HEK293 (cell line): Measurements from ENCODE around the gene ZBED5.

Source experiments
- MEIS1 ChIP-seq: sonication (generic); formaldehyde crosslinking; IDR thresholded peaks from 2 replicates; pipeline ENCODE4 v1.8.1; 2022; ENCODE audit warnings: missing genetic modification reagents, mild to moderate bottlenecking, borderline replicate concordance
- ZNF324 ChIP-seq: fragments of 450-650 bp; formaldehyde crosslinking; IDR thresholded peaks from 2 replicates; pipeline ENCODE4 v1.5.1; 2016; ENCODE audit warnings: missing biosample characterization, missing genetic modification characterization
- TF ChIP-seq, protein P1 (sequence below): fragments of 450-650 bp; formaldehyde crosslinking; IDR thresholded peaks from 2 replicates; pipeline ENCODE4 v1.5.1; 2016; ENCODE audit warnings: missing biosample characterization, missing genetic modification characterization
- TF ChIP-seq, protein P2 (sequence below): fragments of 450-650 bp; formaldehyde crosslinking; IDR thresholded peaks from 2 replicates; pipeline ENCODE4 v1.5.1; 2016; ENCODE audit warnings: missing biosample characterization, missing genetic modification characterization, low read depth
- TF ChIP-seq, protein P3 (sequence below): sonication (generic); formaldehyde crosslinking; IDR thresholded peaks from 2 replicates; pipeline ENCODE4 v1.8.1; 2022; ENCODE audit warnings: mild to moderate bottlenecking, moderate library complexity, missing genetic modification reagents
- TF ChIP-seq, protein P4 (sequence below): fragments of 450-650 bp; formaldehyde crosslinking; IDR thresholded peaks from 2 replicates; pipeline ENCODE4 v1.5.1; 2016; ENCODE audit warnings: missing biosample characterization, missing genetic modification characterization

DNA sequence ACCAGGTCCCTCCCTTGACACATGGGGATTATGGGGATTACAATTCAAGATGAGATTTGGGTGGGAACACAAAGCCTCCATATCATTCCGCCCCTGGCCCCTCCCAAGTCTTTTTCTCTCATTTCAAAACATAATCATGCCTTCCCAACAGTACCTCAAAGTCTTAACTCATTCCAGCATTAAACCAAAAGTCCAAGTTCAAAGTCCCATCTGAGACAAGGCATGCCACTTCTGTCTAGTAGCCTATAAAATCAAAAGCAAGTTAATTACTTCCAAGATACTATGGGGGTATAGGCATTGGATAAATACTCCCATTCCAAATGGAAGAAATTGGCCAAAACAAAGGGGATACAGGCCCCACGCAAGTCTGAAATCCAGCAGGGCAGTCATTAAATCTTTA, 29.5 kb downstream of the ZBED5 start:
- TF ChIP-seq, protein P1, sequence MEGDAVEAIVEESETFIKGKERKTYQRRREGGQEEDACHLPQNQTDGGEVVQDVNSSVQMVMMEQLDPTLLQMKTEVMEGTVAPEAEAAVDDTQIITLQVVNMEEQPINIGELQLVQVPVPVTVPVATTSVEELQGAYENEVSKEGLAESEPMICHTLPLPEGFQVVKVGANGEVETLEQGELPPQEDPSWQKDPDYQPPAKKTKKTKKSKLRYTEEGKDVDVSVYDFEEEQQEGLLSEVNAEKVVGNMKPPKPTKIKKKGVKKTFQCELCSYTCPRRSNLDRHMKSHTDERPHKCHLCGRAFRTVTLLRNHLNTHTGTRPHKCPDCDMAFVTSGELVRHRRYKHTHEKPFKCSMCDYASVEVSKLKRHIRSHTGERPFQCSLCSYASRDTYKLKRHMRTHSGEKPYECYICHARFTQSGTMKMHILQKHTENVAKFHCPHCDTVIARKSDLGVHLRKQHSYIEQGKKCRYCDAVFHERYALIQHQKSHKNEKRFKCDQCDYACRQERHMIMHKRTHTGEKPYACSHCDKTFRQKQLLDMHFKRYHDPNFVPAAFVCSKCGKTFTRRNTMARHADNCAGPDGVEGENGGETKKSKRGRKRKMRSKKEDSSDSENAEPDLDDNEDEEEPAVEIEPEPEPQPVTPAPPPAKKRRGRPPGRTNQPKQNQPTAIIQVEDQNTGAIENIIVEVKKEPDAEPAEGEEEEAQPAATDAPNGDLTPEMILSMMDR (tag by site-specific recombination), result no peak
- TF ChIP-seq MEIS1 (CRISPR knock-in tag) (no peak), ZNF324 (tag by site-specific recombination) (no peak)
- TF ChIP-seq, protein P2, sequence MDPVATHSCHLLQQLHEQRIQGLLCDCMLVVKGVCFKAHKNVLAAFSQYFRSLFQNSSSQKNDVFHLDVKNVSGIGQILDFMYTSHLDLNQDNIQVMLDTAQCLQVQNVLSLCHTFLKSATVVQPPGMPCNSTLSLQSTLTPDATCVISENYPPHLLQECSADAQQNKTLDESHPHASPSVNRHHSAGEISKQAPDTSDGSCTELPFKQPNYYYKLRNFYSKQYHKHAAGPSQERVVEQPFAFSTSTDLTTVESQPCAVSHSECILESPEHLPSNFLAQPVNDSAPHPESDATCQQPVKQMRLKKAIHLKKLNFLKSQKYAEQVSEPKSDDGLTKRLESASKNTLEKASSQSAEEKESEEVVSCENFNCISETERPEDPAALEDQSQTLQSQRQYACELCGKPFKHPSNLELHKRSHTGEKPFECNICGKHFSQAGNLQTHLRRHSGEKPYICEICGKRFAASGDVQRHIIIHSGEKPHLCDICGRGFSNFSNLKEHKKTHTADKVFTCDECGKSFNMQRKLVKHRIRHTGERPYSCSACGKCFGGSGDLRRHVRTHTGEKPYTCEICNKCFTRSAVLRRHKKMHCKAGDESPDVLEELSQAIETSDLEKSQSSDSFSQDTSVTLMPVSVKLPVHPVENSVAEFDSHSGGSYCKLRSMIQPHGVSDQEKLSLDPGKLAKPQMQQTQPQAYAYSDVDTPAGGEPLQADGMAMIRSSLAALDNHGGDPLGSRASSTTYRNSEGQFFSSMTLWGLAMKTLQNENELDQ, result no peak
- TF ChIP-seq, protein P3, sequence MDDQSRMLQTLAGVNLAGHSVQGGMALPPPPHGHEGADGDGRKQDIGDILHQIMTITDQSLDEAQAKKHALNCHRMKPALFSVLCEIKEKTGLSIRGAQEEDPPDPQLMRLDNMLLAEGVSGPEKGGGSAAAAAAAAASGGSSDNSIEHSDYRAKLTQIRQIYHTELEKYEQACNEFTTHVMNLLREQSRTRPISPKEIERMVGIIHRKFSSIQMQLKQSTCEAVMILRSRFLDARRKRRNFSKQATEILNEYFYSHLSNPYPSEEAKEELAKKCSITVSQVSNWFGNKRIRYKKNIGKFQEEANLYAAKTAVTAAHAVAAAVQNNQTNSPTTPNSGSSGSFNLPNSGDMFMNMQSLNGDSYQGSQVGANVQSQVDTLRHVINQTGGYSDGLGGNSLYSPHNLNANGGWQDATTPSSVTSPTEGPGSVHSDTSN (CRISPR knock-in tag), result no peak
- TF ChIP-seq, protein P4, sequence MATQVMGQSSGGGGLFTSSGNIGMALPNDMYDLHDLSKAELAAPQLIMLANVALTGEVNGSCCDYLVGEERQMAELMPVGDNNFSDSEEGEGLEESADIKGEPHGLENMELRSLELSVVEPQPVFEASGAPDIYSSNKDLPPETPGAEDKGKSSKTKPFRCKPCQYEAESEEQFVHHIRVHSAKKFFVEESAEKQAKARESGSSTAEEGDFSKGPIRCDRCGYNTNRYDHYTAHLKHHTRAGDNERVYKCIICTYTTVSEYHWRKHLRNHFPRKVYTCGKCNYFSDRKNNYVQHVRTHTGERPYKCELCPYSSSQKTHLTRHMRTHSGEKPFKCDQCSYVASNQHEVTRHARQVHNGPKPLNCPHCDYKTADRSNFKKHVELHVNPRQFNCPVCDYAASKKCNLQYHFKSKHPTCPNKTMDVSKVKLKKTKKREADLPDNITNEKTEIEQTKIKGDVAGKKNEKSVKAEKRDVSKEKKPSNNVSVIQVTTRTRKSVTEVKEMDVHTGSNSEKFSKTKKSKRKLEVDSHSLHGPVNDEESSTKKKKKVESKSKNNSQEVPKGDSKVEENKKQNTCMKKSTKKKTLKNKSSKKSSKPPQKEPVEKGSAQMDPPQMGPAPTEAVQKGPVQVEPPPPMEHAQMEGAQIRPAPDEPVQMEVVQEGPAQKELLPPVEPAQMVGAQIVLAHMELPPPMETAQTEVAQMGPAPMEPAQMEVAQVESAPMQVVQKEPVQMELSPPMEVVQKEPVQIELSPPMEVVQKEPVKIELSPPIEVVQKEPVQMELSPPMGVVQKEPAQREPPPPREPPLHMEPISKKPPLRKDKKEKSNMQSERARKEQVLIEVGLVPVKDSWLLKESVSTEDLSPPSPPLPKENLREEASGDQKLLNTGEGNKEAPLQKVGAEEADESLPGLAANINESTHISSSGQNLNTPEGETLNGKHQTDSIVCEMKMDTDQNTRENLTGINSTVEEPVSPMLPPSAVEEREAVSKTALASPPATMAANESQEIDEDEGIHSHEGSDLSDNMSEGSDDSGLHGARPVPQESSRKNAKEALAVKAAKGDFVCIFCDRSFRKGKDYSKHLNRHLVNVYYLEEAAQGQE, result no peak
